Esophagus muscularis mucosa (tissue), 3 donors: ENCODE results near the gene ZNF484.

Experiments used
- POLR2A ChIP-seq: fragments of 450-650 bp; IDR thresholded peaks from one replicate; pipeline ENCODE4 v1.6.1; 2017; ENCODE audit warnings: antibody characterized with exemption, moderate library complexity, mild to moderate bottlenecking, low read depth
- TF ChIP-seq, protein P1 (sequence below), 3 experiments: fragments of 200-600 bp in 2 of 3; fragments of 450-650 bp in 1 of 3; sonication (generic) in 2 of 3; IDR thresholded peaks; one replicate each; pipeline ENCODE4 v1.5.1; 2017 to 2019; ENCODE audit warnings: antibody characterized with exemption in 3 of 3, mild to moderate bottlenecking in 2 of 3, moderate library complexity in 1 of 3

DNA sequence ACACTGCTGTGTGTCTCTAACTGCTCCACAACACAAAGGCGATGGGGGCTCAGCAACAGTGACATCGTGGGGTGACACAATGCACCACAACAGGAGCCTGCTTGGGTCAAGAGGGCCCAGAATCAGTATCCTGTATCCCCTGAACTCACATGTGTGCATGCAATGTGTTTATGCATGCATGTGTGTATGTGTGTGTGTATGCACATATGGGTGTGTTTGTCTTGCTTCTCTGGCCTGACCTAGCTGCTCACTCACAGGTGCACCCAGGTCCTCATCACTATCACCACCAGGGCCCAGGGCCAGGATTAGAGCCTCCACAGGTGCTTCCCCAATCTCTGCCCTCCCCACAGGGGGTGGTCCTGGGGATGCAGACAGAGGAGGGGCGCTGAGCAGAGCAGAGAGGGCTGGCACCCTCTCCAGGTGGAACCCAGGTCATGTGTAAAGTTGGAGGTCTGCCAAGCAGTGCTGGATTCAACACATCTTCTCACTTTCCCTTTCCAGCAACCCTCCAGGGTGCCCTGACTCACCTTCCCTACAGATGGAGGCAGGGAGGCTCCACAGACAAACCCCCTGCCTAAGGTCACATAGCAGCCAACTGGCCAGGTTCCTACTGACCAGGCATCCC, 18.1 kb upstream of the ZNF484 start:
- TF ChIP-seq, protein P1, sequence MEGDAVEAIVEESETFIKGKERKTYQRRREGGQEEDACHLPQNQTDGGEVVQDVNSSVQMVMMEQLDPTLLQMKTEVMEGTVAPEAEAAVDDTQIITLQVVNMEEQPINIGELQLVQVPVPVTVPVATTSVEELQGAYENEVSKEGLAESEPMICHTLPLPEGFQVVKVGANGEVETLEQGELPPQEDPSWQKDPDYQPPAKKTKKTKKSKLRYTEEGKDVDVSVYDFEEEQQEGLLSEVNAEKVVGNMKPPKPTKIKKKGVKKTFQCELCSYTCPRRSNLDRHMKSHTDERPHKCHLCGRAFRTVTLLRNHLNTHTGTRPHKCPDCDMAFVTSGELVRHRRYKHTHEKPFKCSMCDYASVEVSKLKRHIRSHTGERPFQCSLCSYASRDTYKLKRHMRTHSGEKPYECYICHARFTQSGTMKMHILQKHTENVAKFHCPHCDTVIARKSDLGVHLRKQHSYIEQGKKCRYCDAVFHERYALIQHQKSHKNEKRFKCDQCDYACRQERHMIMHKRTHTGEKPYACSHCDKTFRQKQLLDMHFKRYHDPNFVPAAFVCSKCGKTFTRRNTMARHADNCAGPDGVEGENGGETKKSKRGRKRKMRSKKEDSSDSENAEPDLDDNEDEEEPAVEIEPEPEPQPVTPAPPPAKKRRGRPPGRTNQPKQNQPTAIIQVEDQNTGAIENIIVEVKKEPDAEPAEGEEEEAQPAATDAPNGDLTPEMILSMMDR (IDR thresholded peaks at IDR 0.05): no peak
- TF ChIP-seq POLR2A: no peak
